D721Med (cell line): Measurements from ENCODE around the gene HOTAIR.

Source experiments
- DNase-seq: peaks from one replicate; pipeline ENCODE4 v3.0.0; 2011; ENCODE audit warnings: low spot score; ENCODE audit not compliant: insufficient read length
- FAIRE-seq: peaks from 2 replicates; lab custom pipeline; 2011; peaks lifted over from hg19 to GRCh38; lab: Jason Lieb, UNC
- CTCF ChIP-seq: IDR thresholded peaks from 2 replicates; pipeline ENCODE4 v1.5.1; 2012; ENCODE audit warnings: mild to moderate bottlenecking, control low read depth; ENCODE audit not compliant: insufficient read depth; ENCODE audit errors: missing control alignments

The HOTAIR gene

GRCh38 chr12:53983568-53983949 lies 8.8 kb upstream of the HOTAIR start:
- DNase-seq (no peak), FAIRE-seq (no peak)
- no peak for TF ChIP-seq CTCF

GRCh38 chr12:53982648-53983567 lies 8.2 kb upstream of the HOTAIR start:
- FAIRE-seq: no peak

GRCh38 chr12:53981634-53982565 lies 7.1 kb upstream of the HOTAIR start:
- DNase-seq: no peak
- no peak for FAIRE-seq
- no peak for TF ChIP-seq CTCF

More at GRCh38 chr12:53982648-53983567, 8.2 kb upstream of the HOTAIR start:
- no peak for TF ChIP-seq CTCF
- DNase-seq: no peak

- no peak for FAIRE-seq
- TF ChIP-seq CTCF: no peak
These were observed 6.2 kb upstream of the HOTAIR start for GRCh38 chr12:53980802-53981496.

GRCh38 chr12:53980104-53980801 lies 5.5 kb upstream of the HOTAIR start:
- DNase-seq (no peak), FAIRE-seq (no peak)
- no peak for TF ChIP-seq CTCF

More at GRCh38 chr12:53980802-53981496, 6.2 kb upstream of the HOTAIR start:
- DNase-seq: no peak
